Measurements from ENCODE around the gene HS6ST3.
"Not testable (repeated sequence)": the region's sequence is repeated elsewhere in the genome, so short reads cannot be mapped to it uniquely, and the experiment has no call there.

Gene HS6ST3

GRCh38 chr13:96473526-96474180 lies 383.7 kb downstream of the HS6ST3 start:
- DNase-seq: no peak

- no peak for DNase-seq
These were observed 384.3 kb downstream of the HS6ST3 start for GRCh38 chr13:96474181-96474557.

DNA sequence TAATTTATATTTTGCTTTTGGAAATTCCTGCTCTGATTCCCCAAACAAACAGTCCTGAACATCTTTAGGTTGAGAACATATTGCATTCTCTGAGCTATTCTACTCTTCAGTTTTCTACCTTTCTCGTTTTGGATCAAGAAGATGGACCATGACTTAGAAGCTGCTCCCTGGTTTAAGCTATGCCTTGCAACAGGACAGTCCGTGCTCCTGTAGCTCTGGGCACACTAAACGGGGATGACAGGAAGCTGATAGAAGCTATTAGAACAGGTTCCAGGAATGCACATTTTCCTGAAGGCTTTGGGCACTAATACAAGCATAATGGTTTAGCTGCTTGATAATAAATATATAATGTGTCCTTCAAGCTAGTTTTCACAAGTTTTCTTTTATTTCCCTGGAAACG lies 385.2 kb downstream of the HS6ST3 start:
- DNase-seq: no peak

- DNase-seq: no peak
These were observed 391.6 kb downstream of the HS6ST3 start for GRCh38 chr13:96481482-96481881.

DNA sequence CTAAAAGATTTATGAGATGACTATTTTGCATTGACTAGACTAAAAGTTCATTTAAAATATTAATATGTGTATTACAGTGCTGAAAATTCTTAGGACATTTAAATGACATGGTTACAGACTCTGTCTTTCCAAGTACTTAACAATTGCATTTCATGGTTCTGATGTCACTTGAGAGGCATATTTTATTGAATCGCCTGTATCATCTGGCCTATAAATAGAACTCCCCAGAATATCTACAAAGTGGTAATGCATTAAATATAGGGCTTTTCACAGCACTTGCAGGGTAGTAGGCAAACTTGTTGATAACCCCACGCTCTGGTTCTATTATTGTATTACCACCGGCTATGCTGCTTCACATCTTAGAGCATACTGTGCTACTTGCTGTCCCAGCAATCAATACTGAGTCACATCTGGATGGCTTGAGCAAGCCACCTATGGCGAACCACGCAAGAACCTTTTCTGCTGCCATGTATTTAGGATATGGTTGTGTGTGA lies 400.6 kb downstream of the HS6ST3 start:
- no peak for DNase-seq

DNA sequence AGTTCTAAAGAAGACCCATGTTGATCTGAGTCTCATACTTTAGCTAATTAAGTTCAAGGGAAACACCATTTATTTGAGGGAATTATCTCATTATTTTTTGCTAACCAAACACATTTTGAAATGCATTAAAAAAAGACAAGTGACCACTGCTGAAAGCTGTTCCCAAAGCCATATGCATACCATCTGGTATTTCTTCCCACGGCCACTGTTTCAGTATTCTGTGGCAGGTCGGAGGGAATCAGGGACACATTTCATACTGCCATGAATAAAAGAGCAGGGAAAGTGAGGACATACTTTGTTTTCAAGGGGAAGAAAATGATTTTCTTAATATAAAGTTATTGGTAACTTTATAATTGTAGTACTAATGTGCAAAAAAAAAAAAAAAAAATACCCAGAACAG lies 401.2 kb downstream of the HS6ST3 start:
- no peak for DNase-seq

DNA sequence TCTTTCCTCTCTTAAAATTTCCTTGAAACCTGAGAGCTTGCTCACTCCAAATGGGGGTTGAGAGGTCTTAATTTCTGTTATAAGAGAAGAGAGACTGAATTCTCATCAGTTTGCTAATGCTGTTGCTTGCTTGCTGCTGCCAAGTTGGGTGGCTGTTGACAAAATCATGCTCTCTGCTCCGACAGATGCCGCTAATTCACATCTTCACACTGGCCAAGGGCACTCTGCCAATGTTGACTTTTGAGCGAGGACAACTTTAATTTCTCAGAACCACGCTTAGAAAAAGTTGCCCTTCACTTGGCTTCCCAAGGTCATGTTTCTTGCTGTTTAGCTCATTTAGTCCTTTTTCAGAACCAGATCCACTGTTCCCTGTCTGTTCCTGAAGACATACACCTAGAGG lies 402.9 kb downstream of the HS6ST3 start:
- no peak for DNase-seq

DNA sequence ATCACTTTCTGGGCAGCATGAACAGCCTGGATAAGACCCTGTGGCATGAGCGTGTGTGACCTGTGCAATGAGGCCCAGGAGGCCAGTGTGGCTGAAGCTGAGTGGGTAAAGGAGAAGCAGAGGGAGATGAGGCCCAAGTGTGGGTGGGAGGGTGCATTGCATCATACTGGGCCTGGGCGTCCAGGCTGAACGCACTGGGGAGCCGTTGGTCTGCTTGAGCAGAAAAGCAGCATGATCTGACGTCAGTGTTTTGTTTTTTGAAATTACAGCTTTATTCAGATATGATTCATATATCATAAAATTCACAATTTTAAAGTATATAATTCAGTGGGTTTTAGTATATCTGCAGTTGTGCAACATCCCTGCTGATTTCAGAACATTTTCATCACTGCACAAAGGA lies 409.7 kb downstream of the HS6ST3 start:
- DNase-seq: no peak

DNA sequence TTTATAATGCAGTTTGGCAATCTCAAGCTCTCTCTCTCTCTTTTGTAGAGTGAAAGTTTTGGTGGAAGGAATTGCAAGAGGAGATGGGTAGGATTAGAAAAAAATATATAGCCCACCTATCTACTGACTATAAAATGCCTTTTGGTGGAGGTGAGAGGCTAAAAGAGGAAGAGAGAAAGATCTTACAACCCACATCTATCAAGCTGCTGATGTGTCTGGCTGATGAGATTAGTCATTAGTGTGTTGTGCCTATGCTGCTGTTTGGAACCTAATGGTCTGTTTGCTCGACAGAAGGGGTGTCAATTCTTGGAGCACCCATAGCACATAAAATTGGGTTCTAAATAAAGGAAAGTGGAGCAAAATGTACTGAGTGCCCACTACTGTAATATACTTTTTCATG lies 411.0 kb downstream of the HS6ST3 start:
- DNase-seq: no peak

- no peak for DNase-seq
These were observed 413.6 kb downstream of the HS6ST3 start for GRCh38 chr13:96503481-96503880.

DNA sequence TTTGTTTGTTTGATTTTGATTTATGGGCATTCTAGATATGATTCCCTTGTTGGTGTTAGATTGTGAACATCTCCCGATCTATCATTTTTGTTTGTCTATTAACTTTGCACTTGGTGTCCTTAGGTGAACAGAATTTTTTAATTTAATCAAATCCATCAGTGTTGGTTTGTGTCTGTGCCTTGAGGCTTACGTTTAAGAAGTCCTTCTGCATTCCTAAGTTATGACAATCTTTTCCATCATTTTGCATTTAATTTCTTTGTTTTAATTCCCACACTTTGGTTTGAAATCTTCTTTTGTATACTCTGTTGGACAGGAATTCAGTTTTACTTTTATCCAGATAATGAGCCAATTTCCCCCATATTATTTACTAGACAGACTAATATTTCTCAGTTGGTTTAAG lies 421.7 kb downstream of the HS6ST3 start:
- DNase-seq: no peak

GRCh38 chr13:96519380-96519779 lies 429.5 kb downstream of the HS6ST3 start:
- DNase-seq: no peak

- DNase-seq: not testable (repeated sequence)
These were observed 434.6 kb downstream of the HS6ST3 start for GRCh38 chr13:96524398-96525020.

- DNase-seq: no peak
These were observed 435.8 kb downstream of the HS6ST3 start for GRCh38 chr13:96525715-96526114.

DNA sequence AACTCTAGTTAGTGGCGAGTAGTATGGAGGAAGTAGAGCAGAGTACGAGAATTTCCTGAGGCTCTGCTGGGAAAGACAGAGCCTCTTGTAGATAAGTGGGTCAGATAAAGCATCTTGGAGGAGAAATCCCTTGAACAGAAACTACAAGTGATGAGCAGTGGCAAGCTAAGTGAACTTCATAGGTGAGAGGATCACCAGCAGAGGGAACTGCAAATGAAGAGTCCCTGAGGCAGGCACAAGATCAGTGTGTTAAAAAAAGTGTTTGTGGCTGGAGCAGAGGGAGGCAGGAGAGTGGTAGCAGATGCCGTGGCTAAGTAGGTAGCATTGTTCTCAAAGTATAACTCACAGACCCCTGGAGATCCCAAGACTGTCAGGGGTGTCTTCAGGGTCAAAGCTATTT lies 437.6 kb downstream of the HS6ST3 start:
- no peak for DNase-seq

DNA sequence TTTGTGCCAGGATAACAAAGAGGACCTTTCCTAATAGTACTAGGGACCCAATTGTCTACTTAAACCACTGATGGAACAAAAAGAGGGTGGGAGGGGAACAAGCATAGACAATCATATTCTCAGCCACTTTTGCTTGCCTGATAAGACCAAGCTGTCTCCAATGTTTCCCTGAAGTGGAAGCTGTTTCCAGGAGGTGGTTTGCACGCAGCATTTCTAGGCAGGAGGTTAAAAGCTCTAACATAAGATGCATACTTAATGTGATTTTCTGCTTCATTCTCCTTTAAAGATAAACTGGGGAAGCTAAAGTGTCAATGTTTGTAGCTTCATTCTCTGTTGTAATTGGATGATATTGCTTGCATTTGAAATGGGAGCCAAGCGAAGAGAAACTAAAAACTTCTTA lies 442.9 kb downstream of the HS6ST3 start:
- DNase-seq: no peak

DNA sequence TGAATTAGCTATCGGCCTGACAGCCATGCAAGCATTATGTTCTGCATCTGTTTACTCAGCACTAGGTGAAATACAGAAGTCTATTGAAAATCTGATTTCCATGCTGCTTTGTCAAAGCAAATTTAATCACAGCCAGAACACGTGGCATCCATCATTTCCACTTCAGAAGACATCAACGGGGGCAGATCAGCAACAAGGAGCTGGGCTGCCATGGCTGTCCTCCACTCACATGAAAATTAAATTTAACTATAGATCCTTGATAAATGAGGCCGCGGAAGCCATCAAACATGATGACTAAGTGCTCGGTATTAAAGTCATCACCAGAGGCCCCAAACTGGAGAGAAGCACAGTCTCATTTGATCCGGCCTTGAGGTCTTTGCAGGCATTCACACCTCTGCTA lies 443.5 kb downstream of the HS6ST3 start:
- no peak for DNase-seq

- DNase-seq: no peak
These were observed 449.9 kb downstream of the HS6ST3 start for GRCh38 chr13:96539791-96540190.

GRCh38 chr13:96540670-96541069 lies 450.8 kb downstream of the HS6ST3 start:
- no peak for DNase-seq

DNA sequence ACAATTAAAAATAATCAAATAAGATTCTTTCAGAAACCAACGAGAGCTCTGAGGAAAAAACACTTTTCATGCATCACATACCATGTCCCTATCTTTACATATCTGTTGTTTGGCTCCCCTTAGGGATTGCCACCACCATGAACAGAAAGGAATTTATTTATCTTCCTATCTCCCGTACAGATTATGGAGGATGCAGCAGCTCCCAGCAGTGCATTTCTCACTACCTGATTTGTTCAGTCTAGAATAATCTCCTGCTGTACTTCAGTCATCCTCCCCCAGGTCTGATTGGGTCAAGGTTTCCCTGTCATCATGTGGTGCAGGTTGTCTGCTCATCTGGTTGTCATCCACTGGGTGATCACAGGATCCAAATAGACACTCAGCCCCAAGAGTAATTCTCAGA lies 453.1 kb downstream of the HS6ST3 start:
- no peak for DNase-seq

DNA sequence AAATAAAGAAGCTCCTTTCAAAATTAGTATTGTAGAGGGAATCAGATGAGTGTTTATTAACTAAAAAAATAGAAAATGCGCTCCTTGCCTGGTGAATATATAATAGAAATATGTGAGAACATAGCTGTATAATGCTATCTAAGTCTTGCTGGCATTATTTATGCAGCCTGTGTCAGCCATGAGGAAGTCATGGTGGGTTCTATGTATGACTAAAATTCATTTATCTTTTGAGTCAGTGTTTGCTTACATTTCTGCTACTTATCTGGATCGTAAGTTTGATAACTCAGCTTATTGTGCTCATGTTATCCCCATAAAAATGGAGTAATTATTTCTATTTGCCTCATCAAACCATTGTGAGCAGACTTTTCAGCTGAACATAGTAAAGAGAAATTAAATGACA lies 455.1 kb downstream of the HS6ST3 start:
- DNase-seq: no peak

GRCh38 chr13:96546463-96546862 lies 456.6 kb downstream of the HS6ST3 start:
- no peak for DNase-seq

DNA sequence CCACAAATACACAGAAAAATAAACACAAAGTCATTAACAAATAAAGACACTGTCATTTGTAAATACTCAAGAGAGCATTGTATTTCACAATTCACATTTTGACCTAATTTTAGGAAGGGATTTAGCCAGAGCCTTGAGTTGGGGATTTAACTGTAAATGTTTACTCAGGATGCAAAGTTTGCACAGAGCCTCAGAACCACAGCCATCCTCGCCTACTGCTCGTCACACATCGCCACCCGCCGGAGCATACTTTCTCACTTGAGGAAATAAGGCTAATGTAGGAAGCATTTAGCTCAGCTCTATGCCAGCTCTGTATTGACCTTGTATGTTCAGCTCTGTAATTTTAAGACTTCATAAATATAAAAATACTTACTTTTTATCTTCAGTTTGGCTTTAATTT lies 461.6 kb downstream of the HS6ST3 start:
- no peak for DNase-seq

DNA sequence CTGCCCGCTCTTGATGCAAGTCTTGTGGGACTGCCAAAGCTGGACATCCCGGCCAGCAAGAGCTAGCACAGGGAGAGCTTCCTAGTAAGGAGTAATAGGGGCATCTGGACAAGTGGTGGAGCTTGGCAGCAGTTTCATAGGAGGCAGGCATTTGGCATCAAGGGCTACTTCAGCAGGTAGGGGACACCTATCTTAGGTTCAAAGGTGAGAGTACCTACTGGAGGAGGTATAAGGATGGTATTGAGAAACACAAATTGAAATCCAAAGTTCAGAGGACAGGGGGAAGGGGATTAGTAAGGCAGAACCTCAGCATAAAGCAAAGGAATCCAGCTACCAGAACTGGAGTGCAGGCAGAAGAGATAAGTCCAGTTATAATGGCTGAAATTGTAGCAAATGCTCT lies 462.7 kb downstream of the HS6ST3 start:
- no peak for DNase-seq

DNA sequence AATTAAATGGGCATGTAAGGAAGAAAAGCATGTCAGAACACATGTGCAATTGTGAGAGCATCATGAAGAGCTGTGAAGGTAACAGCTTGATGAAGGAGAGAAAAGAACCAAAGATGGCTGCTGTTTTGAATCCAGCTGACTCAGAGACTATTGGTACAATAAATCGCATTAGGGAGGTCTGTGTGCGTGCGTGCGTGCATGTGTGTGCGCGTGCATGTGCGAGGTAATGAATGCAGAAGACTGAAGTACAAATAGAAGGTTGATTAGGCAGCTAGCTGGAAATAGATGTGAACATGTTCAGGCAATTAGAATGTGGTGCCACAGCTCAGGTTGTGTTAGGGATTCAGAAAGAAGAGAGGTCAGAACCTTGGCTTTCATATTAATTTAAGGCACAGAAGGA lies 463.9 kb downstream of the HS6ST3 start:
- no peak for DNase-seq
